HG02884 (cell line): Measurements from ENCODE around the gene TTC21B.
"Not testable (repeated sequence)": the region's sequence is repeated elsewhere in the genome, so short reads cannot be mapped to it uniquely, and the experiment has no call there.

Experiments
- ATAC-seq: cut with Tn5 transposase; IDR thresholded peaks from one replicate; pipeline ENCODE4 v1.9.1; 2021; ENCODE audit warnings: mild to moderate bottlenecking, moderate library complexity; ENCODE audit not compliant: unreplicated experiment

Gene TTC21B

DNA sequence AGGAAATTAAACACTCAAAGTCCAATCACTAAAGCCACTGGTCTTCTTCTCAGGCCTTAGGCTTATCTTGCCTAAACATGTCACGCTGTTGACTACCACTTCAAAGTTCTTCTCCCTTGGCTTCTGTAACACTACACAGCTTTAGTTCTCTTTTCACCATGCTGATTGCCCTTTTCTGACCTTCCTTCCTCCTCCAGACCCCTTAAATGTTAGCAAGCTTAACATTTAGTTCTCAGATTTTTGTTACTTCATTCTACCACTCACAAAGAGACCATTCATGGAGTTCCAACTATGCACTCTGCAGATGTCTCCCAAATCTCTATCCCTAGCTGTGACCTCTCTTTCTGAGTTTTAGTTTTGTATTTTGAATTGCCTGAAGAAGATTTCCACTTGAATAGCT lies 64.4 kb downstream of the TTC21B start:
- no peak for ATAC-seq

DNA sequence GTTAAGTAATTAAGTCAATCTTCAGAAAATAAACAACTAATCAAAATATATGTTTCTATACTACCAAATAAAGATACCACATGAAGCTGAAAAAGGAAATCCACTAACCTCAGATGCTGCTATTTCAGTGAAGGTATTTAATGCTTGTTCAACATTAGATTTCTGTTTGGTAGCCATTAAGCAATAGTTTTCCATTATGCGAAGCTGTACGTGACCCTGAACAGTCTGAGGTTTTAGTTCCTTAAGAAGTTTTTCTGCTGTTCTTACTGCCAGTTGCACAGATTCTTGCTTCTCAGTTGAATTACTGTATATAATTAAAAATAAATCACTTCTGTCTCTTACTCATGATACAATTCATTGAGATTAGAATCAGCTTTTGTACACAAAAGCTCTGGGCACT lies 65.4 kb downstream of the TTC21B start:
- no peak for ATAC-seq

GRCh38 chr2:165886487-165887146 lies 67.0 kb downstream of the TTC21B start:
- no peak for ATAC-seq

DNA sequence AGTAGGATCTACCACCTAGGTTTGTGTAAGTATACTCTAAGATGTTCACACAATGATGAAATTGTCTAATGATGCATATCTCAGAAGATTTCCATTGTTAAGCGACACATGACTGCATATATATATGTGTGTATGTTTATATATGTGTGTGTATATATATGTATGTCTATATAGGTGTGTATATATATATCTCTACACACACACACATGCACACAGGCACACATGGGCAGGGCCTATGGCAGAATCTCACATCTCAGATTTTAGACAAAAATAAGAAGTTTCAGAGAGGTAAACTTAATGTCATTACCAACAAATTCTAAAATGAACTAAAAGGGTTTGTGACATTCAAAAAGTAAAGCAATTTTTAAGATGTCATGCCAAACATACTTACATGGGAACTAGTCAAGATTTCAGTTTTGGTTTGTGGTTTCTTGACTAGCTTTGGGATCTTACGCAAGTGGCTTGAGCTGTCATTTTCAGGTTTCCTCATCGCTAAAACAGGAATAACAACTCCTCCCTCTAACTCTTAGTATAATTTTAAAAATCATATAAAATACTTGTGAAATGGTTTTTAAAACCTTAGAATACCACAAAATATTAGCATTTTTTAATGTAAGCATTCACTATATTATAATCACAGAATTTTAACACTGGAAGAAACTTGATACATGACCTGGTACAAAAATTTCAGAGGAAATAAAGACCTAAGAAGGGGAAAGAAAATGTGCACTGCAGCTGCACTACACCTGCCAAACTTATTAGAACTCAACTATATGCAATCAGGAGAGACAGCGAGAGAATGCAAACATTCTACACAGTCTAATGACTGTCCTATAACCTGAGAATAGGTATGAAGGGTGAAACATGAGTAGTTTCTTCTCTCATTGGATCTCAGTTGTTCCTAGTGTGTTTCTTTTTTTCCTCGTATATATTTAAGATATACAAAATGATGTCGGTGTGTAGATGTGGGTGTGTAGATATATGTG lies 75.7 kb downstream of the TTC21B start:
- peak; percentile 68 for ATAC-seq

- no peak for ATAC-seq
Observed at GRCh38 chr2:165876712-165877111, 76.9 kb downstream of the TTC21B start.

DNA sequence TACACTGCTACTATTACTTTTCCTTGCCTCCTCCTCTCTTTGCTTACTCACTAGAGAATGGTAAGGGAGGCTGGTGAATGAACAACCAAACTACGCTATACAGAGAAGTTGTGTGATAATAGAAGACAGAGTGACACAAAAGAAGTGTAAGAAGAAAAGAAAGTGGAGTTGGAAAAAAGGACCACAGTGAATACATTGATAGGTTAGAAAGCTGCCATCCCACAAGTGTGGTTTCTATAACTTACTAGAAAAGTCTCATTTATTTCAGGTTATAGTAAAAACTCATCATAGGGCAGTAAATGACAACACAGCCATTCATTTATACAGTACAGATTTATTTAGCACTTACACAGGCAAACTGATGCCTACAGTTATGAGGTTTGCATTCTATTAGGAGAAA lies 77.3 kb downstream of the TTC21B start:
- no peak for ATAC-seq

GRCh38 chr2:165874445-165875039 lies 79.0 kb downstream of the TTC21B start:
- ATAC-seq, result peak; percentile 86

DNA sequence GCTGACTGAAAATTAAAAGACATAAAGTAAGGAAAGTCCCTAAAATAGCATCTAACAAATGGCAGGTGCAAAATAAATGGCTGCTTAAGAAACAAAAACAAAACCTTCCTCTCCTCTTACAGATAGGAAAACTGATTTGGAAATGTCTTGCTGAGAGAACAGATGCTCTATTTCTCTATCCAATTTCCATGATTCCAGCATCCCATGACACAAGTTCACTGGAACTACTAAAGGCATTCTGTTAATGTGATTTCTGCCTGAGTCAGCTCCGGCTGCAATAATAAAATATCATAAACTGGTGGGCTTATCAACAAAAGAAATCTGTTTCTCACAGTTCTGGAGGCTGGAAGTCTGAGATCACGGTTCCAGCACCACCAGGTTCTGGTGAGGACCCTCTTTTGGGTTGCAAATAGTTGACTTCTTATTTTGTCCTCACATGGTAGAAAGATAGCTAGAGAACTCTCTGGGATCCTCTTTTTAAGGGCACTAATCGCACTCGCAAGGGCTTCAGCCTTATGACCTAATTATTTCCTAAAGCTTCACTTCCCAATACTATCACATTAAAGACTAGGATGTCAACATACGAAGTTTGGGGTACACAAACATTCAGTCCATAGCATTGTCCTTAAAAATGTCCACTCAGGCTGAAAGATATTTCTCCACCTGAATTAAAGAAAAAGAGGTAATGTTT lies 81.3 kb downstream of the TTC21B start:
- no peak for ATAC-seq

GRCh38 chr2:165871025-165871424 lies 82.6 kb downstream of the TTC21B start:
- no peak for ATAC-seq

DNA sequence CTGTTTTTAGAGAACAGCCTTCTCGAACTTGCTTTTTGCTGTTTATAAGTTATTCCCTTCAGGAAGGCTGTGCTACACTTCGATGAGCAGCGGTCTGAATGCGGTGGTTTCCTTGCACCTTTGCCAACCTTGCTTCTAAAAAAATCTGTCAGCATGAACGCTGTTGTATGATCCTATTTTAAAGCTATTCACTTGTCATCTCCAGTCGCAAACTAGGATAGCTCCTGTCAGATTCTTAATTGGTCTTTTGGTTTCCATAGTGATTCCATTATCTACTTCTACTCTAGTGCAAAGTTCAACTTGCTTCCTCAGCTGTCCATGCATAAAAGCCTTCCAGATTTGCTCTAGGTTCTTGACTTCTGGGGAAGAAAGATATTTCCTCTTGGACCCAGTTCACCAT lies 83.2 kb downstream of the TTC21B start:
- no peak for ATAC-seq

GRCh38 chr2:165868211-165868610 lies 85.4 kb downstream of the TTC21B start:
- ATAC-seq, result no peak

- no peak for ATAC-seq
Observed at GRCh38 chr2:165864296-165864695, 89.3 kb downstream of the TTC21B start.

DNA sequence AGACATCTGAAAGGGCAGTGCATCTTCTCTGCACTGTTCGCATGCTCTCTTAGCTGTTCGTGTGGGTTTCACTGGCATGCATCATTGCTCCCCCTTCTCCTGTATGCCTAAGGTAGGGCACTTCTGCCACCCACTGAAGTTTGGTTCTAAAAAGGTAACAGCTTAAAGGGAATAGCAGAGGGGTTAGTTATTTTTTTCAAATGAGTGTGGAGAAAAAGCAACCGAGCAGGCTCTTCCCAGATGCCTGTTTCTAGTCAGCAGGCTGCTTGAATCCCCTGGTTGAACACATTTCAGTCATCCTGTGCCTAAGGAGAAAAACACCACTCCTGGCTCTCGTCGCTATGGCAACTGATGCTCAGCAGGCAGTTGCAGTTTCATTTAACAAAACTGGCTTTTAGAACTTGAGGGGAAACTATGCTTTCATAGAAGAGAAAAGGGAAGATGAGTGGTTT lies 89.7 kb downstream of the TTC21B start:
- ATAC-seq, result peak; percentile 55

DNA sequence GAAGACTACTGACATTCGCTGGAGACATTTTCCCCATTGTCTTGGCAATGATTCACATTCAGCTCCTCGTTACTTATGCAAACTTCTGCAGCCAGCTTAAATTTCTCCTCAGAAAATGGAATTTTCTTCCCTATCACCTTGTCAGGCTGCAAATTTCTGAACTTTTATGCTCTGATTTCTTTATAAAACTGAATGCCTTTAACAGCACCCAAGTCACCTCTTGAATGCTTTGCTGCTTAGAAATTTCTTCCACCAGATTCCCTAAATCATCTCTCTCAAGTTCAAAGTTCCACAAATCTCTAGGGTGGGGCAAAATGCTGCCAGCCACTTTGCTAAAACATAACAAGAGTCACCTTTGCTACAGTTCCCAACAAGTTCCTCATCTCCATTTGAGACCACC lies 92.5 kb downstream of the TTC21B start:
- not testable (repeated sequence) for ATAC-seq

GRCh38 chr2:165859723-165860122 lies 93.9 kb downstream of the TTC21B start:
- ATAC-seq, result not testable (repeated sequence)

GRCh38 chr2:165857876-165858275 lies 95.7 kb downstream of the TTC21B start:
- no peak for ATAC-seq

DNA sequence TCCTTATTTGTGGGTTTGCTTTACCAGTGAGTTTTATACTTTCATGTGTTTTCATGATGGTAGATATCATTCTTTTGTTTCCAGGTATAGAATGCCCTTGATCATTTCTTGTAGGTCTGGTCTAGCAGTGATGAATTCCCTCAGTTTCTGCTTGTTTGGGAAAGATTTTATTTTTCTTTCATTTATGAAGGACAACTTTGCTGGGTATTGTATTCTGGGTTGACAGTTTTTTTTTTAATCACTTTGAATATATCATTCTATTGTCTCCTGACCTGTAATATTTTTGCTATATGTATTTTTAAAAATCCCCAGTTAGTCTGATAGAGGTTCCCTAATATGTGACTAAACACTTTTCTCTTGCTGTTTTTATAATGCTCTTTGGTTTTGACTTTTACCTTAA lies 101.2 kb downstream of the TTC21B start:
- no peak for ATAC-seq

GRCh38 chr2:165847001-165847400 lies 106.6 kb downstream of the TTC21B start:
- ATAC-seq, result no peak

GRCh38 chr2:165846056-165846455 lies 107.5 kb downstream of the TTC21B start:
- no peak for ATAC-seq

GRCh38 chr2:165844216-165844615 lies 109.4 kb downstream of the TTC21B start:
- no peak for ATAC-seq

DNA sequence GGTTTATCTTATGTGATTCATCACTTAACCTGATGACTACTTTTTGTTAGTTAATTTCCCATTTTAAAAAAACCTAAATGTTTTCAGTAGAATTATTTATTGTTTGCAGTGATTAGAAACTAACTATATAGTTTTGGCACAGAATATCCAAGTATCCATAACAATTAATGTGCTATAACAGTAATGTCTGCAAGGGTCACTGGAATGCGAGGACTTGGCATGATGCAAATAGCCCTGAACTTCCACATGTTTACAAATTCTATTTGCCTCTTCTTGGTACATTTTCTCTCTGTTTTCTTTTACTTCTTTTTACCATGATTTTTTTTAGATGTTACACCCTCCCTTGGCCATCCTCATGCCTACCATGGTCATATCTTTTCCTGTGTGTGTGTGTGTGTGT lies 110.2 kb downstream of the TTC21B start:
- no peak for ATAC-seq
